Breast epithelium (tissue), 4 donors: ENCODE data around the gene FLRT2. TPM values are rescaled to one million over a fixed set of nuclear protein-coding genes. Genes with fewer than 3 reads are reported as not detected.

Source experiments
- DNase-seq, 2 donors: peaks; one replicate each; pipeline ENCODE4 v3.0.0-alpha.2; 2019; ENCODE audit warnings: low spot score in 2 of 2
- H3K27ac ChIP-seq, 2 donors: fragments of 200-600 bp; sonication (generic) in 1 of 2; one replicate each; pipeline ENCODE4 v1.5.1; 2016 to 2019; ENCODE audit warnings: mild to moderate bottlenecking in 1 of 2
- H3K27me3 ChIP-seq, 2 donors: fragments of 200-600 bp; sonication (generic) in 1 of 2; one replicate each; pipeline versions ENCODE4 v1.5.1 to v1.6.0; 2017 to 2019; ENCODE audit warnings: control low read depth in 1 of 2, mild to moderate bottlenecking in 1 of 2
- H3K36me3 ChIP-seq: fragments of 200-600 bp; one replicate; pipeline ENCODE4 v1.5.1; 2019
- H3K4me1 ChIP-seq, 2 donors: fragments of 200-600 bp; sonication (generic); one replicate each; pipeline ENCODE4 v1.5.1; 2016 to 2019; ENCODE audit warnings: control low read depth in 1 of 2
- H3K4me3 ChIP-seq, 3 donors: fragments of 200-600 bp; sonication (generic); 1 replicate in 2 of 3; 2 replicates in 1 of 3; pipeline ENCODE4 v1.5.1; 2016 to 2019; ENCODE audit warnings: mild to moderate bottlenecking in 3 of 3, moderate library complexity in 2 of 3
- H3K9me3 ChIP-seq, 2 donors: fragments of 200-600 bp; sonication (generic) in 1 of 2; one replicate each; pipeline ENCODE4 v1.5.1; 2016 to 2019; ENCODE audit warnings: control low read depth in 1 of 2
- CTCF ChIP-seq, 3 donors: fragments of 450-650 bp; IDR thresholded peaks; one replicate each; pipeline ENCODE4 v1.5.1; 2016 to 2017; ENCODE audit warnings: antibody characterized with exemption in 3 of 3, mild to moderate bottlenecking in 3 of 3, moderate library complexity in 3 of 3
- POLR2A ChIP-seq: fragments of 450-650 bp; IDR thresholded peaks from one replicate; pipeline ENCODE4 v1.6.1; 2016; ENCODE audit warnings: antibody characterized with exemption, mild to moderate bottlenecking, moderate library complexity
- POLR2AphosphoS5 ChIP-seq, 3 donors: sonication (generic); formaldehyde crosslinking; IDR thresholded peaks; one replicate each; pipeline ENCODE4 v1.6.1; 2017; ENCODE audit warnings: antibody characterized with exemption in 3 of 3
- intact Hi-C: fragments of 100-400 bp; cut with DNase I; formaldehyde crosslinking; loops from one replicate; pipeline ENCODE4 v1.15.1; 2023; ENCODE audit warnings: low total_unique reads
- total RNA-seq, 3 donors: library from RNA; depleted of rRNA; stranded (reverse); fragments of >200 nt; gene quantifications; one replicate each; pipeline ENCODE4 v1.1.0, GENCODE V29; 2016

The FLRT2 gene
- total RNA-seq, 3 donors from 2014 or later = 5.2 to 12.6 (median 10.5) TPM

- no peak for DNase-seq
- no peak overlapping the region for H3K27ac ChIP-seq
- intact Hi-C loops = no loop called here
These were observed 157.0 kb downstream of the FLRT2 start for GRCh38 chr14:85686908-85687307.

DNA sequence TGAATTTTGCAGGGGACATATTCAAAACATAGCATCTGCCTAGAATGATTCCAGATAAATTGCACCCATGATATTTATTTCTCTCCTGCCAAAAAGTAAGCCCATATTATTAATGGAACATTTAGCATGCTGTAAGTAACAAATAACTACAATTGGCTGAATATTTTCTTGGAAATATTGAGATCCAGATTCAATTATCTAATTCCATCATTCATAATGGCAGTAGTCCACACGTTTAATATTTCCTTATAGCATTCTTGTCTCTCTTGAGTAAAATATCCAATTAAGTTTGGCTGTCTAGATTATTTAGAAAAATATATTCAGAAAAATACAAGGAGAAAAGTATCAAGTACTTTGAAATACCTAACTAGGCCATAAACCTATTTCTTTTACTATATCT is 157.5 kb downstream of the FLRT2 start:
- Histone ChIP-seq H3K27me3 (no peaks in the 10 kb centered on the region), H3K4me1 (no peaks in the 10 kb centered on the region), H3K4me3 (no peak overlapping the region), H3K36me3 (no peaks in the 10 kb centered on the region), H3K27ac (no peak overlapping the region), H3K9me3 (no peaks in the 10 kb centered on the region)
- DNase-seq = no peak
- intact Hi-C loops = no loop called here
- TF ChIP-seq POLR2AphosphoS5 (IDR thresholded peaks at IDR 0.05) (no peak), POLR2A (no peak), CTCF (IDR thresholded peaks at IDR 0.05) (no peak)

More at GRCh38 chr14:85686908-85687307, 157.0 kb downstream of the FLRT2 start:
- H3K9me3 ChIP-seq = no peaks in the 10 kb centered on the region
- H3K4me3 ChIP-seq = no peak overlapping the region
- H3K36me3 ChIP-seq = no peaks in the 10 kb centered on the region
- TF ChIP-seq CTCF (IDR thresholded peaks at IDR 0.05) = no peak
- no peaks in the 10 kb centered on the region for H3K27me3 ChIP-seq
- no peaks in the 10 kb centered on the region for H3K4me1 ChIP-seq

DNA sequence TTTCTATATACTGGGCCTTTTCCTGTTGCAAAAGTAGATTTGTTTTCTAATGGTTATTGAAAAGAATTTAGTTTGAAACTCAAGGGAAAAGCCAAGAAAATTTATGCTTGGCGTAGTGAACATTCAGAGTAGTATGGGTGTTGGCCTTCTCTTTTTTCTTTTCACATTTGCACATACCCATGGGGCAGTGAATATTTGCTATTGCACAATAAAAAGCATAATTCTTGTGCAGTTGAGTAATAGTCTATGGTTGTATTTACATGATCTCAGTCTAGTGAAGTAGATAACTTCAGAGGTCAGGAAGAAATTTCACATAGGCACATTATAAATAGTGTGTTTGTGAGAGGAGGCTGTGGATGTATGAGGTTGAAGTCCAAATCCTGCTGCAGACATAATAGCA is 158.1 kb downstream of the FLRT2 start:
- Histone ChIP-seq H3K9me3 (no peaks in the 10 kb centered on the region), H3K27me3 (no peaks in the 10 kb centered on the region), H3K4me3 (no peak overlapping the region), H3K36me3 (no peaks in the 10 kb centered on the region), H3K4me1 (no peaks in the 10 kb centered on the region), H3K27ac (no peak overlapping the region)
- no peak for TF ChIP-seq POLR2AphosphoS5 (IDR thresholded peaks at IDR 0.05)
- TF ChIP-seq POLR2A = no peak
- TF ChIP-seq CTCF (IDR thresholded peaks at IDR 0.05) = no peak
- no peak for DNase-seq
- intact Hi-C loops = no loop called here

- no peak for DNase-seq
- Histone ChIP-seq H3K4me3 (no peak overlapping the region), H3K4me1 (no peaks in the 10 kb centered on the region), H3K36me3 (no peaks in the 10 kb centered on the region), H3K27me3 (no peaks in the 10 kb centered on the region), H3K9me3 (no peaks in the 10 kb centered on the region), H3K27ac (no peak overlapping the region)
- intact Hi-C loops = no loop called here
- TF ChIP-seq POLR2A (no peak), POLR2AphosphoS5 (IDR thresholded peaks at IDR 0.05) (no peak), CTCF (IDR thresholded peaks at IDR 0.05) (no peak)
These were observed 165.4 kb downstream of the FLRT2 start for GRCh38 chr14:85695300-85695699.

GRCh38 chr14:85701116-85701515 is 171.2 kb downstream of the FLRT2 start:
- H3K4me1 ChIP-seq = no peaks in the 10 kb centered on the region
- H3K27me3 ChIP-seq = no peaks in the 10 kb centered on the region
- H3K4me3 ChIP-seq = no peak overlapping the region
- no peaks in the 10 kb centered on the region for H3K36me3 ChIP-seq
- intact Hi-C loops = no loop called here
- no peak overlapping the region for H3K27ac ChIP-seq
- no peak for DNase-seq
- no peaks in the 10 kb centered on the region for H3K9me3 ChIP-seq
- TF ChIP-seq CTCF (IDR thresholded peaks at IDR 0.05) = no peak
- no peak for TF ChIP-seq POLR2A
- no peak for TF ChIP-seq POLR2AphosphoS5 (IDR thresholded peaks at IDR 0.05)
